Measurements from ENCODE around the gene PPIL4. TPM values are rescaled to one million over a fixed set of nuclear protein-coding genes. Genes with fewer than 3 reads are reported as not detected.

Gene PPIL4
- total and polyA plus RNA-seq, 11 donors = 10.9 to 22.9 (median 16.0) TPM

DNA sequence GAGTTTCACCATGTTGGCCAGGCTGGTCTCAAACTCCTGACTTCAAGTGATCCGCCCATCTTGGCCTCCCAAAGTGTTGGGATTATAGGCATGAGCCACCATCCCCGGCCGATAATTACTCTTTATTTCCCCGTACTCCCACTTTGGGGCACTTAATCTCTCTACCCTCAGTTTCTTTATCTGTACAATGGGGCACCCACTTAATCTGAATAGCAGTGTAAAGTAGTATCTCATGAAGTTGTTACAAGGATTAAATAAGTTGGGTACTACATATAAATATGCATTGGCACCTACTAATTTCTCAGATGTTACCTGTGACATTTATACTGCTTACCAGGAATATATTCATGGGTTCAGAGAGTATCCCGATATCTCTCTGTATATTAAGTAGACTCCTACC, 35.5 kb upstream of the PPIL4 start:
- Histone ChIP-seq H3K36me3 (peaks cover 0 to 93% (median 69%) of the 10 kb centered on the region in 9 donors), H3K4me3 (no peak overlapping the region), H3K4me1 (no peaks in the 10 kb centered on the region), H3K27ac (no peak overlapping the region), H3K27me3 (no peaks in the 10 kb centered on the region), H3K9me3 (no peaks in the 10 kb centered on the region)
- ATAC-seq (no peak), DNase-seq (no peak)
- WGBS, 4 donors = 94 to 98% (median 98%) methylated on average over 5 of the region's 5 CpGs
- intact Hi-C loops (cut with DNase I) = no loop called here
- TF ChIP-seq, protein P1, sequence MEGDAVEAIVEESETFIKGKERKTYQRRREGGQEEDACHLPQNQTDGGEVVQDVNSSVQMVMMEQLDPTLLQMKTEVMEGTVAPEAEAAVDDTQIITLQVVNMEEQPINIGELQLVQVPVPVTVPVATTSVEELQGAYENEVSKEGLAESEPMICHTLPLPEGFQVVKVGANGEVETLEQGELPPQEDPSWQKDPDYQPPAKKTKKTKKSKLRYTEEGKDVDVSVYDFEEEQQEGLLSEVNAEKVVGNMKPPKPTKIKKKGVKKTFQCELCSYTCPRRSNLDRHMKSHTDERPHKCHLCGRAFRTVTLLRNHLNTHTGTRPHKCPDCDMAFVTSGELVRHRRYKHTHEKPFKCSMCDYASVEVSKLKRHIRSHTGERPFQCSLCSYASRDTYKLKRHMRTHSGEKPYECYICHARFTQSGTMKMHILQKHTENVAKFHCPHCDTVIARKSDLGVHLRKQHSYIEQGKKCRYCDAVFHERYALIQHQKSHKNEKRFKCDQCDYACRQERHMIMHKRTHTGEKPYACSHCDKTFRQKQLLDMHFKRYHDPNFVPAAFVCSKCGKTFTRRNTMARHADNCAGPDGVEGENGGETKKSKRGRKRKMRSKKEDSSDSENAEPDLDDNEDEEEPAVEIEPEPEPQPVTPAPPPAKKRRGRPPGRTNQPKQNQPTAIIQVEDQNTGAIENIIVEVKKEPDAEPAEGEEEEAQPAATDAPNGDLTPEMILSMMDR (IDR thresholded peaks at IDR 0.05) = no peak
- TF ChIP-seq POLR2A (IDR thresholded peaks at IDR 0.05) = no peak

GRCh38 chr6:149580880-149581279, 35.0 kb upstream of the PPIL4 start:
- TF ChIP-seq, protein P1 (IDR thresholded peaks at IDR 0.05) = no peak
- TF ChIP-seq POLR2A (IDR thresholded peaks at IDR 0.05) = no peak
- WGBS, 4 donors = 95 to 99% (median 98%) methylated on average over 5 of the region's 5 CpGs
- ATAC-seq (no peak), DNase-seq (no peak)
- no peaks in the 10 kb centered on the region for H3K9me3 ChIP-seq
- no peak overlapping the region for H3K4me3 ChIP-seq
- H3K27ac ChIP-seq = no peak overlapping the region
- H3K4me1 ChIP-seq = no peaks in the 10 kb centered on the region
- peaks cover 0 to 93% (median 68%) of the 10 kb centered on the region in 9 donors for H3K36me3 ChIP-seq
- H3K27me3 ChIP-seq = no peaks in the 10 kb centered on the region
- intact Hi-C loops (cut with DNase I) = no loop called here

DNA sequence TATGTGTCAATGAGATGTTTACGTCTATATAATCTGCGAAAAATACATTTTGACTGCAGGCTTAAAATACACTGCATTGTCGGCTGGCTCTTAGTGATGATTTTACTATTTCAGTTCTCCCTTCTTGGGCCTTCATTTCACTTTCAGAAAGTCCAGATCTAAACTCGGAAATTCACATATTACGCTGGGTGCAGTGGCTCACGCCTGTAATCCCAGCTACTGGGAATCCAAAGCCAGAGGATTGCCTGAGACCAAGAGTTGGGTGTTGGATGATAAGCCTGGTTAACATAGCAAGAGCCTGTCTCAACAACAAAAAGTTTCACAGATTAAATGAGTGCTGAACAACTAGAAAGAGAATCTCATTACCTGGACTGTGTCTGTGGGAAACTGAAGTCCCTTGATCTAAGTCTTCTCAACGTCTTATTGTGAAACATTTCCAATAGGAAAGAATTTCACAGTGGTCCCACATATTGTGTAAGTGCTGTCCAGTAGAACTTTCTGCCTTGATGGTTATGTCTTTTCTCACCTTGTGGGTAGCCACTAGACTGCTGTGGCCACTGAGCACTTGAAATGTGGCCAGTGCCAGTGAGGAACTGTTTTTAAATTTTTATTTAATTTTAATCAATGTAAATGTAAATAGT, 22.2 kb upstream of the PPIL4 start:
- no peak for ATAC-seq
- intact Hi-C loops (cut with DNase I) = loop anchor here in 6 of 10 donors (5.0 to 10.0 kb wide), 6 partner anchors 77 to 359 kb away; partner anchors contain the start of genes LATS1 (in 3 of the 6), KATNA1 (in 2 of the 6), RAET1G (in 2 of the 6) and LRP11 (in 1 of the 6)
- WGBS, 4 donors = 90 to 92% (median 91%) methylated on average over 7 of the region's 7 CpGs

GRCh38 chr6:149567194-149567586, 21.3 kb upstream of the PPIL4 start:
- WGBS, 4 donors = 39 to 43% (median 41%) methylated on average over 12 of the region's 12 CpGs
- TF ChIP-seq, protein P1 (IDR thresholded peaks at IDR 0.05) = no peak
- TF ChIP-seq POLR2A (IDR thresholded peaks at IDR 0.05) = no peak
- Histone ChIP-seq H3K36me3 (no peaks in the 10 kb centered on the region), H3K27ac (peak overlapping the region in 9 of 12 donors; percentile 86 to 97 (median 93)), H3K4me3 (peak overlapping the region; percentile 60 to 100 (median 90)), H3K9me3 (no peaks in the 10 kb centered on the region), H3K27me3 (no peaks in the 10 kb centered on the region), H3K4me1 (peaks cover 0 to 25% (median 9%) of the 10 kb centered on the region in 12 donors)
- intact Hi-C loops (cut with DNase I) = loop anchor here in 6 of 10 donors (5.0 to 10.0 kb wide), 6 partner anchors 78 to 360 kb away; partner anchors contain the start of genes LATS1 (in 3 of the 6), KATNA1 (in 2 of the 6), RAET1G (in 2 of the 6) and LRP11 (in 1 of the 6)
- ATAC-seq (no peak), DNase-seq (no peak)

More for the DNA sequence above, 22.2 kb upstream of the PPIL4 start:
- H3K4me1 ChIP-seq = peaks cover 0 to 25% (median 9%) of the 10 kb centered on the region in 12 donors
- no peaks in the 10 kb centered on the region for H3K27me3 ChIP-seq
- no peaks in the 10 kb centered on the region for H3K9me3 ChIP-seq
- no peak overlapping the region for H3K27ac ChIP-seq
- TF ChIP-seq POLR2A (IDR thresholded peaks at IDR 0.05) = no peak
- TF ChIP-seq, protein P1 (IDR thresholded peaks at IDR 0.05) = no peak
- peak overlapping the region in 1 of 12 donors; percentile 85 for H3K4me3 ChIP-seq
- no peak for DNase-seq
- peaks cover 0 to 8% (median 0%) of the 10 kb centered on the region in 9 donors for H3K36me3 ChIP-seq

Measured in heart left ventricle (tissue), 16 donors.